SK-N-SH (cell line): Measurements from ENCODE around the gene RNF157. TPM values are rescaled to one million over a fixed set of nuclear protein-coding genes. Genes with fewer than 3 reads are reported as not detected.

ENCODE experiments used
- CTCF ChIA-PET: fragments of 300-600, 350-600 bp; formaldehyde crosslinking; extraction: SDS; loops from one replicate; lab custom pipeline; 2021; lab: Yijun Ruan, JAX
- POLR2A ChIA-PET: fragments of 350-600 bp; sonication (Branson Sonifier 250); formaldehyde crosslinking; extraction: SDS; loops from one replicate; lab custom pipeline; 2020; ENCODE audit warnings: antibody characterized with exemption, inconsistent platforms; lab: Yijun Ruan, JAX
- DNase-seq: peaks from one replicate; pipeline ENCODE4 v3.0.0; 2012
- H2AFZ ChIP-seq: fragments of 200-600 bp; sonication (generic); 2 replicates; pipeline ENCODE4 v1.8.1; 2016; ENCODE audit warnings: antibody characterized with exemption, mild to moderate bottlenecking, low read depth
- H3F3A ChIP-seq: fragments of 200-600 bp; sonication (generic); replicated peaks from 2 replicates; pipeline ENCODE3; 2016; ENCODE audit warnings: antibody characterized with exemption, mild to moderate bottlenecking; ENCODE audit not compliant: insufficient read depth
- H3K27ac ChIP-seq, 2 experiments: fragments of 200-500 bp in 1 of 2; fragments of 200-600 bp in 1 of 2; sonication (Bioruptor generic) in 1 of 2; sonication (generic), shearing (Covaris generic) in 1 of 2; 2 replicates each; pipeline versions ENCODE4 v1.5.1 to v1.6.1; 2014 to 2016; ENCODE audit warnings: low read depth in 2 of 2, inconsistent platforms in 1 of 2, low read length in 1 of 2, mild to moderate bottlenecking in 1 of 2, mixed read lengths in 1 of 2
- H3K27me3 ChIP-seq: fragments of 200-600 bp; sonication (generic), shearing (Covaris generic); 2 replicates; pipeline ENCODE4 v1.6.1; 2016; ENCODE audit warnings: mixed run types; ENCODE audit not compliant: insufficient read depth
- H3K36me3 ChIP-seq, 2 experiments: fragments of 200-500 bp in 1 of 2; fragments of 200-600 bp in 1 of 2; sonication (Bioruptor generic) in 1 of 2; sonication (generic) in 1 of 2; replicated peaks in 1 of 2; 2 replicates each; pipeline versions ENCODE3 to v1.5.1; 2014 to 2016; ENCODE audit warnings: low read length in 1 of 2, mild to moderate bottlenecking in 1 of 2; ENCODE audit not compliant: insufficient read depth in 2 of 2, control insufficient read depth in 1 of 2
- H3K4me1 ChIP-seq, 2 experiments: fragments of 200-500 bp in 1 of 2; fragments of 200-600 bp in 1 of 2; sonication (Bioruptor generic) in 1 of 2; sonication (generic), shearing (Covaris generic) in 1 of 2; 2 replicates each; pipeline versions ENCODE4 v1.5.1 to v1.6.1; 2014 to 2016; ENCODE audit warnings: low read depth in 1 of 2, low read length in 1 of 2, mixed run types in 1 of 2; ENCODE audit not compliant: insufficient read depth in 2 of 2, control insufficient read depth in 1 of 2
- H3K4me2 ChIP-seq: fragments of 200-600 bp; sonication (generic), shearing (Covaris generic); 2 replicates; pipeline ENCODE4 v1.6.1; 2017; ENCODE audit warnings: mixed run types
- H3K4me3 ChIP-seq, 2 experiments: fragments of 200-500 bp in 1 of 2; fragments of 200-600 bp in 1 of 2; sonication (Bioruptor generic) in 1 of 2; sonication (generic), shearing (Covaris generic) in 1 of 2; 2 replicates each; pipeline versions ENCODE4 v1.5.1 to v1.8.1; 2014 to 2016; ENCODE audit warnings: low read depth in 2 of 2, inconsistent platforms in 1 of 2, low read length in 1 of 2, mild to moderate bottlenecking in 1 of 2, mixed read lengths in 1 of 2, moderate library complexity in 1 of 2
- H3K79me2 ChIP-seq: fragments of 200-600 bp; sonication (generic); 2 replicates; pipeline ENCODE4 v1.8.1; 2017; ENCODE audit warnings: mild to moderate bottlenecking; ENCODE audit not compliant: insufficient read depth
- H3K9ac ChIP-seq: fragments of 200-600 bp; sonication (generic); 2 replicates; pipeline ENCODE4 v1.6.1; 2017; ENCODE audit warnings: mixed run types
- H3K9me2 ChIP-seq: fragments of 200-600 bp; sonication (generic); 2 replicates; pipeline ENCODE4 v1.6.1; 2017; ENCODE audit warnings: mixed run types
- H3K9me3 ChIP-seq: fragments of 200-600 bp; sonication (generic); 2 replicates; pipeline ENCODE4 v1.6.1; 2017; ENCODE audit warnings: mixed run types, mild to moderate bottlenecking, moderate library complexity
- H4K20me1 ChIP-seq: fragments of 200-600 bp; sonication (generic); 2 replicates; pipeline ENCODE4 v1.6.1; 2017; ENCODE audit warnings: mild to moderate bottlenecking, mixed run types; ENCODE audit not compliant: insufficient read depth
- MAX ChIP-seq: IDR thresholded peaks from 2 replicates; pipeline ENCODE4 v1.4.0; 2012; ENCODE audit warnings: low read depth
- PBX3 ChIP-seq: IDR thresholded peaks from 2 replicates; pipeline ENCODE4; 2012
- RCOR1 ChIP-seq: fragments of 150-350 bp; IDR thresholded peaks from 2 replicates; pipeline ENCODE4 v1.6.1; 2017; ENCODE audit warnings: antibody characterized with exemption, low read length
- REST ChIP-seq: IDR thresholded peaks from 2 replicates; pipeline ENCODE4 v1.6.1; 2012; ENCODE audit warnings: mild to moderate bottlenecking, low read depth, low read length, moderate library complexity
- TCF12 ChIP-seq: IDR thresholded peaks from 2 replicates; pipeline ENCODE4 v1.4.0; 2012
- TEAD4 ChIP-seq: IDR thresholded peaks from 2 replicates; pipeline ENCODE4 v1.4.0; 2012; ENCODE audit warnings: mild to moderate bottlenecking, borderline replicate concordance; ENCODE audit not compliant: insufficient read depth
- ZBTB33 ChIP-seq: IDR thresholded peaks from 2 replicates; pipeline ENCODE4 v1.4.0; 2012; ENCODE audit warnings: low read depth, borderline replicate concordance
- WGBS: methylation state at CpG from one replicate; pipeline ENCODE4 v1.1.6; 2017; ENCODE audit warnings: low lambda C conversion rate; 5-methylcytosine and 5-hydroxymethylcytosine counted together
- polyA plus RNA-seq, 3 experiments: library from polyadenylated mRNA; depleted of rRNA; stranded (reverse); fragments of >200 nt; gene quantifications; 2 replicates each; pipeline ENCODE4 v1.2.3, GENCODE V29; 2012

The RNF157 gene
- polyA plus RNA-seq, 1 of the 3 experiments (the other 2 are of a cell fraction), result 5.2 TPM

- POLR2A ChIA-PET, result interaction anchor here (0.8 to 1.0 kb wide), 2 partner anchors 12 to 75 kb away, joined by 3 read pairs; partner anchors contain the start of gene EXOC7
- Histone ChIP-seq H3F3A (peaks cover 4% of the 10 kb centered on the region), H3K27ac (no peak overlapping the region), H4K20me1 (no peaks in the 10 kb centered on the region), H3K4me2 (no peak overlapping the region), H3K9me2 (no peaks in the 10 kb centered on the region), H3K4me1 (peaks cover 0 to 3% of the 10 kb centered on the region in 2 experiments; a peak in 1 of 4 replicates), H3K79me2 (no peaks in the 10 kb centered on the region), H3K36me3 (no peaks in the 10 kb centered on the region), H3K27me3 (no peaks in the 10 kb centered on the region), H3K9me3 (no peaks in the 10 kb centered on the region), H2AFZ (no peak overlapping the region), H3K9ac (no peak overlapping the region), H3K4me3 (no peak overlapping the region)
- no peak for DNase-seq
- TF ChIP-seq TEAD4, result no peak
- TF ChIP-seq MAX, result no peak
- no peak for TF ChIP-seq TCF12
- TF ChIP-seq REST, result no peak
- TF ChIP-seq PBX3, result no peak
- TF ChIP-seq ZBTB33, result no peak
- TF ChIP-seq RCOR1, result no peak
- WGBS, result 90% methylated on average over 9 of the region's 10 CpGs
- CTCF ChIA-PET, result interaction anchor here (0.6 to 16.0 kb wide), 11 partner anchors 12 to 378 kb away, joined by 3 to 193 read pairs (median 3); no protein-coding TSS in a partner anchor
These were observed 62.2 kb downstream of the RNF157 start for GRCh38 chr17:76178124-76178523.
